ENCODE results near the gene ELFN1. TPM values are rescaled to one million over a fixed set of nuclear protein-coding genes. Genes with fewer than 3 reads are reported as not detected.

The ELFN1 gene
- total and polyA plus RNA-seq, 2 donors (not counting 3 experiments of a cell fraction or from before 2014, with no cell fraction given), result 0.37 to 1.0 TPM

DNA sequence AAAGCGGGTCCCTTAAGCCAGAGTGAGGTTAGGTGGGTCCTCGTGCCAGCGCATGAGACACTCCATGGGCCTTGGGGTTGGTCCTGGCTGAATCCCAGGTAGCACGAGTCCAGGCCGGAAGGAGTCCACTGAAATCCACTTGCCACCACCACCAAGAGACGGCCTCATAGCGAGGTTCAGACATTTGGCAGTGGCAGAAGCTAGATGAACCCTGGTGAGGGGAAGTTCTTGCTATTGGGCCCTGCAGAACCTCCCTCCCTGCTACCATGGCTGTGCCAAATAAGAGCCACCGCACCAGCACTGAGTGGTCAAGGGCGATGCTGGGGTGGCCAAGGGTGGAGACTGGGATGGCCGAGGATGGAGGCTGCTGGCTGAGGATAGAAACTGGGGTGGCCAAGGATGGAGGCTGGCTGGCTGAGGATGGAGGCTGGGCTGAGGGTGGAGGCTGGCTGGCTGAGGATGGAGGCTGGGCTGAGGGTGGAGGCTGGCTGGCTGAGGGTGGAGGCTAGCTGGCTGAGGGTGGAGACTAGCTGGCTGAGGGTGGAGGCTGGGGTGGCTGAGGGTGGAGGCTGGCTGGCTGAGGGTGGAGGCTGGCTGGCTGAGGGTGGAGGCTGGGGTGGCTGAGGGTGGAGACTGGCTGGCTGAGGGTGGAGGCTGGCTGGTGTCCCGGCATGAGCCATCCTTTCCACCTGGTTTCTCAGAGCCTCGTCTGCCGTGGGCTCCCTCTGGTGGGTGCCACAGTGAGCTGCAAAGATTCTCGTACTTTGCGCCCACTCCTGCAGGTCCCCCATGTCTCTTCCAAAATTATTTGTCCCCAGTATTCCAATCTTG, 88.2 kb downstream of the ELFN1 start:
- TF ChIP-seq JUN (IDR thresholded peaks at IDR 0.05; ENCODE audit: borderline replicate concordance, insufficient read depth, insufficient read length, low read depth) (no peak), GATA2 (IDR thresholded peaks at IDR 0.05; ENCODE audit: insufficient read depth, insufficient read length, low read depth, low read length) (no peak), POLR2A (IDR thresholded peaks at IDR 0.05; ENCODE audit: low read depth, low read length) (no peak), POLR2AphosphoS5 (IDR thresholded peaks at IDR 0.05; ENCODE audit: insufficient read depth, low read depth, low read length) (no peak), FOS (IDR thresholded peaks at IDR 0.05; ENCODE audit: borderline replicate concordance, insufficient read depth, low read length) (no peak)
- TF ChIP-seq, protein P1, sequence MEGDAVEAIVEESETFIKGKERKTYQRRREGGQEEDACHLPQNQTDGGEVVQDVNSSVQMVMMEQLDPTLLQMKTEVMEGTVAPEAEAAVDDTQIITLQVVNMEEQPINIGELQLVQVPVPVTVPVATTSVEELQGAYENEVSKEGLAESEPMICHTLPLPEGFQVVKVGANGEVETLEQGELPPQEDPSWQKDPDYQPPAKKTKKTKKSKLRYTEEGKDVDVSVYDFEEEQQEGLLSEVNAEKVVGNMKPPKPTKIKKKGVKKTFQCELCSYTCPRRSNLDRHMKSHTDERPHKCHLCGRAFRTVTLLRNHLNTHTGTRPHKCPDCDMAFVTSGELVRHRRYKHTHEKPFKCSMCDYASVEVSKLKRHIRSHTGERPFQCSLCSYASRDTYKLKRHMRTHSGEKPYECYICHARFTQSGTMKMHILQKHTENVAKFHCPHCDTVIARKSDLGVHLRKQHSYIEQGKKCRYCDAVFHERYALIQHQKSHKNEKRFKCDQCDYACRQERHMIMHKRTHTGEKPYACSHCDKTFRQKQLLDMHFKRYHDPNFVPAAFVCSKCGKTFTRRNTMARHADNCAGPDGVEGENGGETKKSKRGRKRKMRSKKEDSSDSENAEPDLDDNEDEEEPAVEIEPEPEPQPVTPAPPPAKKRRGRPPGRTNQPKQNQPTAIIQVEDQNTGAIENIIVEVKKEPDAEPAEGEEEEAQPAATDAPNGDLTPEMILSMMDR (IDR thresholded peaks at IDR 0.05; ENCODE audit: extremely low read depth in 1 of 2, insufficient read depth in 1 of 2, low read depth in 1 of 2, low read length in 2 of 2), result peak in 1 of 2 donors; percentile 36
- TF ChIP-seq, protein P2, sequence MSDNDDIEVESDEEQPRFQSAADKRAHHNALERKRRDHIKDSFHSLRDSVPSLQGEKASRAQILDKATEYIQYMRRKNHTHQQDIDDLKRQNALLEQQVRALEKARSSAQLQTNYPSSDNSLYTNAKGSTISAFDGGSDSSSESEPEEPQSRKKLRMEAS (IDR thresholded peaks at IDR 0.05; ENCODE audit: insufficient read depth, insufficient read length), result no peak
- Histone ChIP-seq H3K9me3 (replicated peaks; ENCODE audit: control insufficient read depth, insufficient read depth, low read length) (no peaks in the 10 kb centered on the region), H3K79me2 (ENCODE audit: control insufficient read depth, insufficient read depth, low read length) (no peaks in the 10 kb centered on the region), H3K4me3 (replicated peaks in 1 of 3; ENCODE audit: insufficient read depth in 1 of 3, low read depth in 1 of 3, low read length in 3 of 3) (no peak overlapping the region), H3K9me1 (replicated peaks; ENCODE audit: control insufficient read depth, extremely low read depth, insufficient read depth, low read length) (no peaks in the 10 kb centered on the region), H4K20me1 (replicated peaks; ENCODE audit: control insufficient read depth, extremely low read depth, insufficient read depth, low read length) (no peaks in the 10 kb centered on the region), H3K4me2 (ENCODE audit: insufficient read depth, low read length) (no peak overlapping the region), H3K27ac (ENCODE audit: insufficient read depth, low read depth, low read length) (no peak overlapping the region), H3K27me3 (ENCODE audit: control insufficient read depth in 2 of 2, insufficient read depth in 2 of 2, low read length in 2 of 2) (peaks cover 0 to 1% of the 10 kb centered on the region in 2 experiments), H3K36me3 (ENCODE audit: control insufficient read depth in 2 of 2, extremely low read depth in 1 of 2, insufficient read depth in 2 of 2, low read length in 2 of 2) (no peaks in the 10 kb centered on the region), H3K9ac (replicated peaks; ENCODE audit: extremely low read depth, insufficient read depth, low read length) (no peak overlapping the region), H3K4me1 (ENCODE audit: control insufficient read depth, extremely low read depth, insufficient read depth, low read length) (no peaks in the 10 kb centered on the region), H2AFZ (ENCODE audit: low read depth, low read length) (no peak overlapping the region)
- intact Hi-C loops (cut with micrococcal nuclease), result loop anchor here (5.0 kb wide), 1 partner anchor 181 kb away; no protein-coding TSS in a partner anchor
- CTCF ChIA-PET, result interaction anchor here (1.0 to 1.2 kb wide), 3 partner anchors 11 to 179 kb away, joined by 3 to 6 read pairs (median 5); no protein-coding TSS in a partner anchor
- POLR2A ChIA-PET, result no interaction called here
- DNase-seq (ENCODE audit: low read depth, low spot score) (no peak), FAIRE-seq (peak; percentile 67)
- dilution Hi-C loops (cut with MboI; ENCODE audit: extremely low pct_ligation_motif_present, low sequenced_read_pairs), result no loop called here
- no TSS peak for BruUV-seq (replicated peaks)

All from endothelial cell of umbilical vein (primary cell).